AG08396 (cell line): ENCODE measurements around the gene ACBD3.

Experiments used
- DNase-seq: peaks from one replicate; pipeline ENCODE4 v3.0.0; 2012; ENCODE audit warnings: low spot score, mixed read lengths

The ACBD3 gene

GRCh38 chr1:226134170-226135058 is 52.1 kb downstream of the ACBD3 start:
- DNase-seq, result no peak

DNA sequence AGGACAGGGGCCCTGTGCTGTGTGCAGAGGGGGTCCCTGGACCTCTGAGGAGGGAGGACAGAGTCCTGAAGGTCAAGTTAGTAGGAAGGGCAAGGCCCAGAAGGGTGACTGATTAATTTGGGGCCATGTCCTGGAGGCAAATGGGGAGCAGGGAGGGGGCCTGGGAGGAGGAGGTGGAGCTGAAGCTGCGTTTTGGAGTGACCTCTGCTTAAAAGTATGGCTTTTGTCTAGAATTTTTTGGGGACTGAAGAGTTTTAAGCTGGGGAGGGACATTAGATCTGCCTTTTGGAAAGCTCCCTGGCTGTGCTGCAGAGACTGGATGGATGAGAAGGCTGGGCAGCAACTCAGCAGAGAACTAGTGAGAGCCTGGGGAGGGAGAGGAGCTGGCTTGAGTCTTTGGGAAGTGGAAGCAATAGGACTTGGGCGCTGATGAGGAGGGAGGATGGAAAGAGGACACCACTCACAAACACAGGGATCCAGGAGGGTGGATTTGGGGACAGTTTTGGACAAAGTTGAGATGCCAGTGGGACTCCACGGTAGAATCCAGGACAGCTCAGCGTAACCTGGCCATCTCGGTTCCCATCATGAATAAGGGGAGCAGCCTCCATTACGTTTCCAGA is 52.9 kb downstream of the ACBD3 start:
- no peak for DNase-seq

DNA sequence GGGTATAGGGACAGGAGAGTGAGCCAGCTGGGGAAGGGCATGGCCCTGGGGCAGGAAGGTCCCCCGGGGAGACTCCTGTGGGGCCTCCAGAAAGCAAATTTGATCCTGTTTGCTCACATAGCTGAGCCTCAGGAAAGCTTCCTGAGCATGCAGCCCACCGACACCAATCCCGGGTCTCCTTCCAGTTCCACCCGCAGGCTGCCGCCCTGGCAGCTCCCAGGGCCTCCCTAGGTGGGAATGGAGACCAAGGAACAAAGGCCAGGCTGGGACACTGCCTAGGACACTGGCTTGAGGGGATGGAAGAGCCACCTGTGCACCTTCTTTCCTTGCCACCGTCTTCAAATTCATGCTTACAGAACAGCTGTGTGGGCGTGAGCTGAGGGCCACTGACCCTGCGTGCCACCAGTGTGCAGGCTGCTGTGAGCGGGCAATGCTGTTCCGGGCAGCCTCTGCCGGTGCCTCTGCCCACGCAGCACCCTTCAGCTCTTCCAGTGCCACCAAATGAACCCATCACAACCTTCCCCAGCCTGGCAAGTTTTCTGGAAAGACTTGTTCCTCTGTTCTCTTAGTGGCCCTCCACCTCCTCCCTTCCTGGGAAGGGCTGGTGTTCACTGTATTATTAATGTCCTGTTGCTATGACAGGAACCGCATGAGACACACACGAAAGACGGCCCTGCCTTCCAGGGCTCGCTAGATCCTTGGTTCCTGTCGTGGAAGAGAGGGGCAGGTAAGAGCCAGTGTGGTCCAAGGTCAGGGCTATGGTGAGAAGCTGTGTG is 53.6 kb downstream of the ACBD3 start:
- DNase-seq, result no peak

- no peak for DNase-seq
Measured at GRCh38 chr1:226131639-226132038, 54.9 kb downstream of the ACBD3 start.

- DNase-seq, result no peak
Measured at GRCh38 chr1:226129230-226129629, 57.3 kb downstream of the ACBD3 start.

- DNase-seq, result peak; percentile 63
Measured at GRCh38 chr1:226128487-226129075, 58.0 kb downstream of the ACBD3 start.

GRCh38 chr1:226126824-226127569 is 59.5 kb downstream of the ACBD3 start:
- no peak for DNase-seq

GRCh38 chr1:226125831-226126230 is 60.7 kb downstream of the ACBD3 start:
- no peak for DNase-seq

DNA sequence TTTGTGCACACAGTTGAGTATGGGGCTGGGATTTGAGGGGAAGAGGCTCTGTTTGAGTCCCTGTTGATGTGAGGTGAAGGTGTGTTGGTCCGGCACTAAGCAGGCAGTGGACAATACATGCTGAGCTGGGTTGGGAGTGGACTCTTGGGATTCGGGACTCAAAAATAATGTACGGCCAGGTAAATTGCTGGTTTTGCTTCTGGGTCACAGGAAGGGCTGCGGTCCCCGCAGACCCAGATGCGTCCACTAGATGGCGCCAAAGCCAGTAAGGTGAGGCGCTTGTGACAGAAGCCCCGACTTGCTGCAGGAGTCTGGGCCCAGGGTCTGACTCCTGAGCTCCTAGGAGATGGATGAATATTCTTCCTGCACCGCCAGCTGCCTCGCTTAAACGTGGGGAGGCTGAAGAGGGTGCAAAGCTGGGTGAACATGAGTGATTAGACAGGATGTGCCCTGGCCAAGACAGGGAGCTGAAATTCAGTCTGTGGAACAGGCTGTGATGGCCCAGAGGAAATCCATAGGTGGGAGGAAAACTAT is 61.4 kb downstream of the ACBD3 start:
- DNase-seq, result peak; percentile 88

GRCh38 chr1:226123591-226124471 is 62.7 kb downstream of the ACBD3 start:
- peak; percentile 81 for DNase-seq

DNA sequence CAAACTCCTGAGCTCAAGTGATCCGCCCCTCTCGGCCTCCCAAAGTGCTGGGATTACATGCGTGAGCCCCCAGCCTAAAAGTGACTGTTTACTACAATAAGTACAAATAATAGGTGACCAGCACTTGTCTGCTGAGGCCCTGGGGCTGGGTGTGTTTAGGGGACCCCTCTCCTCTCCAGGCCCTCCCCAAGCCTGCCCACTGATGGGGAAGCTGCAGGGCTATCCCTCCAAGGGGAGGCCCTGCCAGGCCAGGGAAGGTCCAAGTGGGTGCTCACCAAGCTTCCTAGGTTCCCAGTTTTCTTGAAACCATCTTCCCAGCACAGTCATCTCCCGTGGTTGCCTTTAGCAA is 63.4 kb downstream of the ACBD3 start:
- DNase-seq, result peak; percentile 39

DNA sequence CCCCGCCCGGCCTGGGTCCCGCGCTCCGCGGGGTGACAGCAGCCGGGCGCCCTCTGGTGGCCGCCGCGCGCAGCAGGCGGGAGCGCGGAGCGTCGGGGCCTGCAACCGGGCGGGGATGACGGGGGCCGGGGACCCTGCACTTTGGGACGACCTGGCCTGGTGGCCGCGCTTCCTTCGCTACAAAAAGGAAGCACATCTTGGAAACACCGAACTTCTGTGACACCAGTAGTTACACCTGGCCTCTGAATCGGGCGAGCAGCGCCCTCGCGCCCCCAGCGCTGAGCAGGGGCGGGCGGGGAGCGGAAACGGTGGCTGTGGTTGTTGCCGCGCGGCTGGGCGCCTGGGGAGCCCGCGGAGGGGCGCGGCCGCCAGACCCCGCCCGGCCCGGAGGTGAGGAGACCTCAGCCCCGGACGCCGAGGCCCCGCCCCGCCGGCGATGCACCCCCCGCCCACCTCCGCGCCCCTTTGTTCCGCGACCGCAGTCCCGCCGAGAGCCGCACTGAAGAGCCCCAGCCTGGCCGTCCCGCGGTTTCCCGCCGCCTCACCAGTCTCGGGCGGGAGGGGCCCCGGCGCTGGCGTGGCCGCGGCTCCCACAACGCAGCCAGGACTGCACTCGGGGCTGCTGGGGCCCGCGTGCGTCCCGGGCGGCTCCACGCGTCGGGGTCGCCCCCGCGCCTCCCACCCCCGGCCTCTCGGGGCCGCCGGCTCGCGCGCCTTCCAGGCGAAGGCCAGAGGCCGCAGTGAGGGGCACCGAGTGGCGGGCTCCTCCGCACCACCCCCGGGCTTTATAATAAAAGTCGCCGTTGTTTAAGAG is 64.7 kb downstream of the ACBD3 start:
- peak; percentile 94 for DNase-seq

DNA sequence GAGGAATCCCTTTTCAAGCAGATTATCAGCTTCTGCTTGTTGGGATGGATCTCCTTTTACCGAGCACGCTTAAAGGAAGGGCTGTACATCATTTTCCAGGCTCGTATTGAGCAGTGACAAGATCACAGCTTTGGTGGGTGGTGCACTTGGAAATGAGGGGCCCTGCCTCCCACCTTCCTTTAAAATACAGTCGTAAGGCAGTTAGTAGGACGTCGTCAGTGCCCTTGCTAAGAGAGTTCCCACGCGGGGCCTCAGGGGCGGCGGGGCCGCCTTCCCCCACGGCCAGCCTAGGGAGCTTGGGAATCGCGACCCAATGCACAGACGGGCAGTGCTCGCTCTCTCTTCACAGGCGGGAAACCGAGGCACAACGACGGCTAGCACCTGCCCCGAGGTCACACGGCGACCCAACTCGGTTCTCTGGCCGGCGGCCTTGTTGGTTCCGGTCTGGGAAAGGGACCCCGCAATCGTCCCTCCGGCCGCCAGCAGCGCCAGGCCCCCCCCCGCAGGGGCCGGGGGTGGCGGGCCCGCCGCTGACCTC is 65.4 kb downstream of the ACBD3 start:
- peak; percentile 7 for DNase-seq

DNA sequence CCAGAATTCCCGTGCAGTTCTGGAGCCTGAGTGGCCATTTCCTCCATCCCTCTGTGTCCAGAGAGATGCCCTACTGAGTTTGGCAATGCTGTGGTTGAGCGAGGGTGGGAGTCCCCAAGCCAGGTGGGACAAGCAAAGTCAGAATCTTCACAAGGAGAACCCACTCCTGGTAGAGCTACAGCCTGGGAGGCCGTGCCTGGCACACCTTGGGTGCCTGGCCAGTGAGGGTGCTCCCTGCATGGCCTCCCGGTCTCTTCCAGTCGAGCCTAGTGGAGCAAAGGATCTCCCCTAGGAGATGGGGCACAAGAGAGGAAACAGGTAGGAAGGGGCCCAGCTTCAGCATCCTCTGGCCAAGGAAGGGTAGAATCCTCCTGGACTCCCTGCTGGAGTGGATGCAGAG is 66.1 kb downstream of the ACBD3 start:
- DNase-seq, result no peak

DNA sequence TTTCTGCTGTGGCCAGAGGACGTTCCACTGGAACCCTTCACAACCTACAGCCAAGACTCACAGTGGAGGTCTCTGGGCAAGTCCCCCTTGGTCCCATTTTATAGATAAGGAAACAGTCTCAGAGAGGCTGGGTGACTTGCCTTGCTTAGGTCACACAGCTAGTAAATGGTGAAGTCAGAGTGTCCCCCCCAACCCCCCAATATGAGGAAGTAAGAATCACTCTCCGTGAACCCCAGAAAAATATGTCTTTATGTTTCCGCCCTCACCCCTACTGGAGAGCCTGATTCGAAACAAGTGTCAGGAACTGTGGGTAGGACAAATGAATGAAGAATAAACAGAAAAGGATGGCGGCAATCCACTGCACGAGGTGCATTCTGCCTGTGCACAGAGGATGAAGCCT is 67.4 kb downstream of the ACBD3 start:
- no peak for DNase-seq

DNA sequence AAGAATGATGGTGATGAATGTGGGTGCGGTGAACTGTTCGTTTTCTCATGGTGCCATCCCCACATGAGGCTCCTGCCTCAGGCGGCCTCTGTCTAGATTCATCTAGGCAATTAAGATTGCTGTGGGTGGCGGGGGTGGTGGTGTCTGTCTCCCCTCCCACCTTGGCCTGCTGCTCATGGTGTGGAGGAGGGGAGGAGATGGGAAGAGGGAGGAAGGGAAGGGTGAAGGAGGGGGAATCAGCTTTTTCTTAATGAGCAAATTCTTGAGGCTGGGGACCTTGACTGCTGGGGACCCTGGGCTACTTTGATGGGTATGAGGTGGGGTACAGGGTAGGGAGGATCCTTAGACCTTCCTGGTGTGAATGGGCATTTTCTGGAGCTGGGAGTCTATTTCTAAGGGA is 68.2 kb downstream of the ACBD3 start:
- no peak for DNase-seq

GRCh38 chr1:226117330-226117729 is 69.2 kb downstream of the ACBD3 start:
- DNase-seq, result no peak

GRCh38 chr1:226116673-226117072 is 69.9 kb downstream of the ACBD3 start:
- no peak for DNase-seq

DNA sequence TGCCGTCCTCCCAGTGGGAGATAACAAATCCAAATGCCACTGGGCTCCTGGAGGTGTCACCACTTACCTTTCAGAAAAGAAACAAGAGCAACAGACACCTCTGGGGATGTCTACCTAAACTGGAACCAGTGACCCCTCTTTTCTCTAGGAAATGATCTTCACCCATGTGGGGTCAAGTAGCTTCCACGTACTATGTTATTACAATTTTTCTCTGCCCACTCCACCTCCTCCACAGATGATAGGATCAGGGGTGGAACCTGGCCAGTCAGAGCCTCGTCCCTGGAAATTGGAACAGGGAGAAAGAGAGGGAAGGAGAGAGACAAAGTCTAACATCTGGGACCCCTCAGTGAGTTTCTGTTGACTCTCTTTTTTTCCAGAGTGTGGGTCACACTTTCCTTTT is 73.9 kb downstream of the ACBD3 start:
- no peak for DNase-seq
